Kidney (tissue), 14 donors: Measurements from ENCODE around the gene SLFN12L. TPM values are rescaled to one million over a fixed set of nuclear protein-coding genes. Genes with fewer than 3 reads are reported as not detected.
"Not testable (repeated sequence)": the region's sequence is repeated elsewhere in the genome, so short reads cannot be mapped to it uniquely, and the experiment has no call there.

ENCODE experiments used
- DNase-seq, 5 donors: peaks; one replicate each; pipeline ENCODE4 v3.0.0-alpha.2; 2013 to 2020
- FAIRE-seq: peaks from 2 replicates; lab custom pipeline; 2012; peaks lifted over from hg19 to GRCh38; lab: Jason Lieb, UNC
- H3K27ac ChIP-seq, 2 donors: one replicate each; pipeline ENCODE4 v1.7.0; 2013; ENCODE audit warnings: low read depth in 2 of 2, low read length in 2 of 2, inconsistent platforms in 1 of 2
- H3K27me3 ChIP-seq: one replicate; pipeline ENCODE4 v1.7.1; 2013; ENCODE audit warnings: low read length, inconsistent platforms; ENCODE audit not compliant: control insufficient read depth, insufficient read depth
- H3K36me3 ChIP-seq, 3 donors: one replicate each; pipeline versions ENCODE4 v1.7.0 to v1.7.1; 2013; ENCODE audit warnings: low read length in 3 of 3, control low read depth in 1 of 3, inconsistent platforms in 1 of 3; ENCODE audit not compliant: insufficient read depth in 3 of 3, control insufficient read depth in 2 of 3
- H3K4me1 ChIP-seq, 3 donors: one replicate each; pipeline versions ENCODE4 v1.7.0 to v1.7.1; 2013; ENCODE audit warnings: low read length in 3 of 3, inconsistent platforms in 1 of 3, low read depth in 1 of 3; ENCODE audit not compliant: control insufficient read depth in 2 of 3, insufficient read depth in 2 of 3
- H3K4me3 ChIP-seq, 3 donors: one replicate each; pipeline versions ENCODE4 v1.7.0 to v1.8.1; 2013; ENCODE audit warnings: low read length in 3 of 3, control low read depth in 1 of 3, inconsistent platforms in 1 of 3
- H3K9ac ChIP-seq, 3 donors: one replicate each; pipeline versions ENCODE4 v1.7.0 to v1.7.1; 2013; ENCODE audit warnings: low read length in 3 of 3, control low read depth in 1 of 3, inconsistent platforms in 1 of 3
- H3K9me3 ChIP-seq, 3 donors: one replicate each; pipeline versions ENCODE4 v1.7.0 to v1.7.1; 2013; ENCODE audit warnings: low read length in 3 of 3, control low read depth in 1 of 3, inconsistent platforms in 1 of 3; ENCODE audit not compliant: control insufficient read depth in 2 of 3, insufficient read depth in 1 of 3
- intact Hi-C: fragments of 100-400 bp; cut with DNase I; formaldehyde crosslinking; loops from one replicate; pipeline ENCODE4 v1.11.1; 2022
- polyA plus RNA-seq: library from polyadenylated mRNA; stranded (reverse); fragments of 350-450 nt; fragmentation: Illumina TruSeq; extraction: RNeasy Lipid Tissue Mini Kit (QIAGEN cat#74804); gene quantifications from one replicate; pipeline ENCODE4 v1.2.3, GENCODE V29; 2014; ENCODE audit warnings: low read depth, low replicate concordance; ENCODE audit not compliant: insufficient read depth
- total RNA-seq: library from RNA; stranded (reverse); fragmentation: NEBNext Ultra II Directional; extraction: Animal tissue kit (Norgen Biotek cat#: 25700); gene quantifications from one replicate; pipeline ENCODE4 v1.2.1, GENCODE V29; 2021
- TF ChIP-seq, protein P1 (sequence below): IDR thresholded peaks from 3 replicates; pipeline ENCODE4 v1.5.1; 2012; ENCODE audit warnings: mild to moderate bottlenecking, moderate library complexity, borderline replicate concordance; ENCODE audit not compliant: insufficient read depth; ENCODE audit errors: extremely low read depth
- donor health status: control.
- donor health status: control.
- donor health status: control.
- donor health status: control.
- donor health status: control.
- donor health status: DM: yes; HTN: yes; CAD: no.
- donor health status: Normal renal cell carcinoma (clear cell type).

The SLFN12L gene
- total and polyA plus RNA-seq, 2 donors from 2014 or later, result 0.62 to 6.2 TPM

DNA sequence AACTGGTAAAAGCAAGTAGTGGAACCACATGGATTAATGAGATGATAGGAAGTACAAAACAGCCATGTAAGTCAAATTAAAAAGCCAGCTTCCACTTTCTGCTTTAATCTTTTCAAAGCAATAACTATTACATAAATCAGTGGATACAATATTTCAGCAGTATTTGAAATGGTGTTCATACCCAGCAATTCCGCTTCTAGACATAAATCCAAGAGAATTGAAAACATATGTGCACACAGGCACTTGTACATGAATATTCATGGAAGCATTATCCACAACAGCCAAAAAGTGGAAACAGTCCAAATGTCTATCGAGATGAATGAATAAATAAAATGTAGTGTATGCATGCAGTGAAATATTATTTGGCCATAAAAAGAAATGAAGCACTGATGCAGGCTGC, 27.4 kb downstream of the SLFN12L start:
- no peaks in the 10 kb centered on the region for H3K9me3 ChIP-seq
- FAIRE-seq, result no peak

DNA sequence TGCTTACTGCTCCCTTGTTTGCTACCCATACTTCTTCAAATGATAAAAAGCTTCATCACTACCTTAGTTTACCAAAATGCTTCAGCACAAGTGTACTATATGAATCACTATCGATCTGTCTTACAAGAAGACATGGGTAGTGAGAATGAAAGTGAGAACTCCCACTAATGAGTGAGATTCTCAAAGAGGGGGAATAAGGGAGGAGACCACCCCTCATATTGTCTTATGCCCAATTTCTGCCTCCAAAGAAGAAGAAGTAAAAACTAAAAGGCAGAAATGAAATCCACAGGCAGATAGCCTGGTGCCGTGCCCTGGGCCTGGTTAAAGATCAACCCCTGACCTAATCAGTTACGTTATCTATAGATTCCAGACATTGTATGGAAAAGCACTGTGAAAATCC, 29.8 kb downstream of the SLFN12L start:
- H3K4me3 ChIP-seq, H3K4me1 ChIP-seq, H3K9ac ChIP-seq, H3K27ac ChIP-seq, intact Hi-C loops, H3K9me3 ChIP-seq, H3K27me3 ChIP-seq, DNase-seq, FAIRE-seq, H3K36me3 ChIP-seq: not testable (repeated sequence)

More for the DNA sequence above, 27.4 kb downstream of the SLFN12L start:
- no peaks in the 10 kb centered on the region for H3K36me3 ChIP-seq
- H3K27me3 ChIP-seq, result peaks cover 3% of the 10 kb centered on the region
- DNase-seq, result no peak
- no peak overlapping the region for H3K9ac ChIP-seq
- H3K4me3 ChIP-seq, result no peak overlapping the region
- intact Hi-C loops, result no loop called here
- TF ChIP-seq, protein P1, sequence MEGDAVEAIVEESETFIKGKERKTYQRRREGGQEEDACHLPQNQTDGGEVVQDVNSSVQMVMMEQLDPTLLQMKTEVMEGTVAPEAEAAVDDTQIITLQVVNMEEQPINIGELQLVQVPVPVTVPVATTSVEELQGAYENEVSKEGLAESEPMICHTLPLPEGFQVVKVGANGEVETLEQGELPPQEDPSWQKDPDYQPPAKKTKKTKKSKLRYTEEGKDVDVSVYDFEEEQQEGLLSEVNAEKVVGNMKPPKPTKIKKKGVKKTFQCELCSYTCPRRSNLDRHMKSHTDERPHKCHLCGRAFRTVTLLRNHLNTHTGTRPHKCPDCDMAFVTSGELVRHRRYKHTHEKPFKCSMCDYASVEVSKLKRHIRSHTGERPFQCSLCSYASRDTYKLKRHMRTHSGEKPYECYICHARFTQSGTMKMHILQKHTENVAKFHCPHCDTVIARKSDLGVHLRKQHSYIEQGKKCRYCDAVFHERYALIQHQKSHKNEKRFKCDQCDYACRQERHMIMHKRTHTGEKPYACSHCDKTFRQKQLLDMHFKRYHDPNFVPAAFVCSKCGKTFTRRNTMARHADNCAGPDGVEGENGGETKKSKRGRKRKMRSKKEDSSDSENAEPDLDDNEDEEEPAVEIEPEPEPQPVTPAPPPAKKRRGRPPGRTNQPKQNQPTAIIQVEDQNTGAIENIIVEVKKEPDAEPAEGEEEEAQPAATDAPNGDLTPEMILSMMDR, result no peak
- H3K4me1 ChIP-seq, result no peaks in the 10 kb centered on the region
- no peak overlapping the region for H3K27ac ChIP-seq

DNA sequence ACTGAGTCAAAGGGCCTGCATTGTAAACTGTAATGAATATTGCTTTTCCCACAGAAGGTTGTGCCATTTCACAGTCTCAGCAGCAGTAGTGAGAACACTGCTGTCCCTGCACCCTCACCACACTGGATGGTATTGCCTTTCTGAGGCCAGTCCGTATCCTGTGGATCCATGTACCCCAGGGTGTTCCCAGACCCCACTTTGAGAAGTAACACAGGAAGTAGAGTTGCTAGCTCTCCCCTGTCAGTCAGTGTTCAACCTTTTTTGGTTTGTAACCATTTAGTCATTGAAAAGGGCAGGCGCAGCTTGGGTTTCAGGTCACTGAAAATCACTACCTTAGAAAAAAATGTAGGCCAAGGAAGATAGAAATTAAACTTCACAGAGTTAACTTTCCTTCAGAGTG, 37.9 kb downstream of the SLFN12L start:
- DNase-seq (no peak), FAIRE-seq (no peak)
- H3K9ac ChIP-seq, result no peak overlapping the region
- peaks cover 0 to 3% (median 0%) of the 10 kb centered on the region in 3 donors for H3K4me1 ChIP-seq
- TF ChIP-seq, protein P1, result no peak
- intact Hi-C loops, result no loop called here
- H3K27ac ChIP-seq, result no peak overlapping the region
- H3K27me3 ChIP-seq, result peaks cover 51% of the 10 kb centered on the region
- H3K4me3 ChIP-seq, result no peak overlapping the region
- no peaks in the 10 kb centered on the region for H3K36me3 ChIP-seq
- no peaks in the 10 kb centered on the region for H3K9me3 ChIP-seq

DNA sequence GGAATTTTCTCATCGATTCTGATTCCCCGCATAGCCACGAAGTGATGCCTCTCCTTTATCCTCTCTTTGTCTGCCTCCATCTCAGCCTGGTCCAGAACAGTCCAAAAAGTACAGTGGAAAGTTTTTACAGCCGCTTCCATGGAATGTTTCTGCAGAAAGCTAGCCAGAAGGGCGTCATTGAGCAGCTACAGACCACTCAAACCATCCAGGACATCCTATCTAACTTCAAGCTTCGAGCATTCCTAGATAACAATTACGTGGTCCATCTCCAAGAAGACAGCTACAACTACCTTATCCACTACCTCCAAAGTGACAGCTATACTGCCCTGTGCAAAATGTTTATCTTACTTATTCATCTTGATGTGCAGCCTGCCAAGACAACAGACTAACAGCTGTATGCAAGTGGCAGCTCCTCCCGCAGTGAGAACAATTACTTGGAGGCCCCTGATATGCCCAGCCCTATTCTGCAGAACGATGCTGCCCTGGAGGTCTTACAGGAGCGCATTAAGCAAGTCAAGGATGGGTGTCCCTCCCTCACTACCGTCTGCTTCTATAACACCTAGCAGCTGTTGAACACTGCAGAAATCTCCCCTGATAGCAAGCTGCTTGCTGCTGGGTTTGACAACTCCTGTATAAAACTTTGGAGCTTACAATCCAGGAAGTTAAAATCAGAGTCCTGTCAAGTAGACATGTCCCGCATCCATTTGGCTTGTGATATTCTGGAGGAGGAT, 38.9 kb downstream of the SLFN12L start:
- DNase-seq, result no peak
- Histone ChIP-seq H3K4me3 (no peak overlapping the region), H3K36me3 (no peaks in the 10 kb centered on the region), H3K9me3 (no peaks in the 10 kb centered on the region), H3K4me1 (peaks cover 0 to 3% (median 0%) of the 10 kb centered on the region in 3 donors), H3K27me3 (peaks cover 59% of the 10 kb centered on the region), H3K9ac (no peak overlapping the region), H3K27ac (no peak overlapping the region)
- TF ChIP-seq, protein P1, result no peak
- FAIRE-seq, result no peak
- intact Hi-C loops, result no loop called here
